ENCODE measurements around the gene AXIN2. TPM values are rescaled to one million over a fixed set of nuclear protein-coding genes. Genes with fewer than 3 reads are reported as not detected.

AXIN2 gene
- total and polyA plus RNA-seq, 2 donors: 9.8 to 27.1 TPM

DNA sequence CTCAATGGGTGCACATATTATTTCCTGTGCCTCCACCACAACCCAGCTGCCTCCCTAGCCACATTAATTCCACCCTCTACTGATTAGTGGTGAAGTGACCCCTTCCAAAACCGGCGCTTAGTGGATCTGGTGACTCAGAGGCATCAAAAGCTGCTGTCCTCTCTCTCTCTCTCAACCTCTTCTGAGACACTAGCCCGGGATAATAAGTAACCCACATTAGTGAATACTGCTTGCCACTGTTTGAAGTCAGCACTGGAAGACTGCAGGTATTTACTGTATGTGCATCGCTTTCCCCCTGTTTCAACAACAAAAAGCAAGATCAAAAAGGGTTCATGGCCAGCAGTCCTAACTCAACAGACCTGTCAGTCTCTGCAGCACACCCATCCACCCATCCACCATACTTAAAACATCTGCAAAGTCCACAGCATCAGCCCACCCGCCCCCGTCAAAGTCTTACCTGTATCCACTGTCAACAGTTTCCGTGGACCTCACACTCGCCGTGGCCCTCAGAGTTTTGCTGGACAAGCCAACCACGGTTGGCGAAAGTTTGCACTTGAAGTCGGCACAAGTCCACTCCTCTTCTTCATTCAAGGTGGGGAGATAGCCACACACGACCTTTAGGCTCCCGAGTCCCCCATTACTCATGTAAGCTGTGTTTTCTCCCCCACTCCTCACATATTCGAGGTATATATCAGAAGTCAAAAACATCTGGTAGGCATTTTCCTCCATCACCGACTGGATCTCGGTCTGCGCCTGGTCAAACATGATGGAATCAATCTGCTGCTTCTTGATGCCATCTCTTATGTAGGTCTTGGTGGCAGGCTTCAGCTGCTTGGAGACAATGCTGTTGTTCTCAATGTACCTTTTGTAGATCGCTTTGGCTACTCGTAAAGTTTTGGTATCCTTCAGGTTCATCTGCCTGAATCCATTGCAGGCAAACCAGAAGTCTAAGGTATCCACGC, 3.8 kb downstream of the AXIN2 start:
- peaks cover 0 to 13% of the 10 kb centered on the region in 2 donors for H3K27me3 ChIP-seq (ENCODE audit: control insufficient read depth in 2 of 2, insufficient read depth in 1 of 2, low read length in 1 of 2)
- H3K27ac ChIP-seq (ENCODE audit: low read depth in 1 of 2, low read length in 1 of 2): peak overlapping the region; percentile 15 to 77
- no peaks in the 10 kb centered on the region for H3K9me3 ChIP-seq (ENCODE audit: control insufficient read depth in 2 of 2, insufficient read depth in 1 of 2, low read length in 1 of 2)
- peak in 1 of 9 donors; percentile 52 for DNase-seq (ENCODE audit: low read depth in 6 of 9, low spot score in 9 of 9)
- H3K36me3 ChIP-seq (ENCODE audit: control insufficient read depth in 2 of 2, insufficient read depth in 2 of 2, low read length in 1 of 2): peaks cover 13 to 37% of the 10 kb centered on the region in 2 donors
- peak overlapping the region in 1 of 2 donors; percentile 77 for H3K4me3 ChIP-seq (ENCODE audit: low read length in 2 of 2)
- peaks cover 6 to 15% of the 10 kb centered on the region in 2 donors for H3K4me1 ChIP-seq (ENCODE audit: control insufficient read depth in 2 of 2, insufficient read depth in 2 of 2, low read length in 2 of 2)
- 80% methylated on average over 21 of the region's 21 CpGs for WGBS

DNA sequence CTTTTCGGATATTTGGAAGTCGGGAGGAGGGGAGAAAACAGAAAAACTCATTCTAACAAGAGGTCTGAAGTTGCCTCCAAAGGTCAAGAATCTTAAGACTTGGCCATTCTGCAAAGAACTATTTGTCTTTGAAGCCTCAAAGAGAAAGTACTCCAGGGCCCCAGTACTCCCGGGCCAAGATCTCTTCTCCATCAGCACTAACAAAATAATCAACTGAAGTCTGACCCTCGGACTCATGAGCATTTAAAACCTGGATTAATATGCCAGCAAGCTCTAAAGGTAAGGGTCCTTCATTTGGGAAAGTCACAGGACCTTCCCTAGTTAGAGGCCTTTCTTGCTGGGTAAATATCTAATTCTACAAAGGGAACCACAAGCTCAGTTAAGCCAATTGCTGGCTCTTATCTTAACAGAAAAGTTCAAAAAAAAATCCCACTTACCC, 4.5 kb downstream of the AXIN2 start:
- Histone ChIP-seq H3K9me3 (ENCODE audit: control insufficient read depth in 2 of 2, insufficient read depth in 1 of 2, low read length in 1 of 2) (no peaks in the 10 kb centered on the region), H3K4me1 (ENCODE audit: control insufficient read depth in 2 of 2, insufficient read depth in 2 of 2, low read length in 2 of 2) (peaks cover 10 to 18% of the 10 kb centered on the region in 2 donors), H3K27ac (ENCODE audit: low read depth in 1 of 2, low read length in 1 of 2) (peak overlapping the region in 1 of 2 donors; percentile 77), H3K4me3 (ENCODE audit: low read length in 2 of 2) (peak overlapping the region in 1 of 2 donors; percentile 77), H3K36me3 (ENCODE audit: control insufficient read depth in 2 of 2, insufficient read depth in 2 of 2, low read length in 1 of 2) (peaks cover 18 to 41% of the 10 kb centered on the region in 2 donors), H3K27me3 (ENCODE audit: control insufficient read depth in 2 of 2, insufficient read depth in 1 of 2, low read length in 1 of 2) (peaks cover 0 to 12% of the 10 kb centered on the region in 2 donors)
- peak in 1 of 9 donors; percentile 48 for DNase-seq (ENCODE audit: low read depth in 6 of 9, low spot score in 9 of 9)
- WGBS: 32% methylated on average over 4 of the region's 4 CpGs

DNA sequence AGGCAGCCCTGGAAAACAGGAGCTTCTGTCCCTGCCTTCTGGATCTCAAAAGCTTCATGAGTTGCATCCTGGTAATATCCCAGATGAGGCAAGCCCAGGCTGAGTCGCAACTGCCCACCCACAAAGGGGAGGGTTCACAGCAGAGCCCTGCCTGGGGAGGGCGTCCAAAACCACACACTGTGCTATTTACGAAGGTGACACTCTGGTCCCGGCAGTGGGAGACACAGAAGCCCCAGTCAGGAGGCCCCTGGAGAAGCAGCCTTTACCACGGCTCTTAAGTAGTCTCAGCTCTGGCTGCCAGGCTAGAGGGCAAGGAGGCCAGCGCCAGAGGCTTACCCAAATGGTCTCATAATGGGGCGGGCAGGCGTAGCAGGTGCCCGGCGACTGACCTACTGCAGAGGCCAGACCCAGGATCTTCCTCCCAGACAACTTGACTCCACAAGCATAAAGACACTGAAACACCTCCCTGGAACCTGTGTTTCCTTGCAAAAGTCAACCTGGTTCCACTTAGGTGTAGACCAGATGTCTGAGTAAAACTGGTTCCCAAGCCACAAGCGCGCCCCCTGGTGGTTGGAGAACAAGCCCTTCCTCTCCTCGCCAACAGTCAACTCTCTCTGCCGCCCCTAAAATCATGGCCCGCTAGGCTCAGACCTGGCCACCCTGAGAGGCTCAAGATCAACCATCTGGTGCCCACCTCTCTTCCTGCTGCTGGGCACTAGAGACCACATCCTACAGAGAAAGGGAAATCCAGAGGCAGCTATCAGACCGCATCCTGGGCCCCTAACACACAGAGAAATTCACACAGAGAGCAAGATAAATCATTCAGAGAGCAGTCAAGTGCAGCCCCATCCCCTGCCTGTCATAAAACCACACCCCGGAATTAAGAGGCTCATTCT, 5.2 kb downstream of the AXIN2 start:
- Histone ChIP-seq H3K4me1 (ENCODE audit: control insufficient read depth in 2 of 2, insufficient read depth in 2 of 2, low read length in 2 of 2) (peaks cover 13 to 20% of the 10 kb centered on the region in 2 donors), H3K9me3 (ENCODE audit: control insufficient read depth in 2 of 2, insufficient read depth in 1 of 2, low read length in 1 of 2) (no peaks in the 10 kb centered on the region), H3K27me3 (ENCODE audit: control insufficient read depth in 2 of 2, insufficient read depth in 1 of 2, low read length in 1 of 2) (peaks cover 0 to 11% of the 10 kb centered on the region in 2 donors), H3K27ac (ENCODE audit: low read depth in 1 of 2, low read length in 1 of 2) (peak overlapping the region; percentile 44 to 77), H3K4me3 (ENCODE audit: low read length in 2 of 2) (peak overlapping the region in 1 of 2 donors; percentile 77), H3K36me3 (ENCODE audit: control insufficient read depth in 2 of 2, insufficient read depth in 2 of 2, low read length in 1 of 2) (peaks cover 22 to 48% of the 10 kb centered on the region in 2 donors)
- 51% methylated on average over 17 of the region's 17 CpGs for WGBS
- DNase-seq (ENCODE audit: low read depth in 6 of 9, low spot score in 9 of 9): peak in 8 of 9 donors; percentile 74 to 96 (median 90)

DNA sequence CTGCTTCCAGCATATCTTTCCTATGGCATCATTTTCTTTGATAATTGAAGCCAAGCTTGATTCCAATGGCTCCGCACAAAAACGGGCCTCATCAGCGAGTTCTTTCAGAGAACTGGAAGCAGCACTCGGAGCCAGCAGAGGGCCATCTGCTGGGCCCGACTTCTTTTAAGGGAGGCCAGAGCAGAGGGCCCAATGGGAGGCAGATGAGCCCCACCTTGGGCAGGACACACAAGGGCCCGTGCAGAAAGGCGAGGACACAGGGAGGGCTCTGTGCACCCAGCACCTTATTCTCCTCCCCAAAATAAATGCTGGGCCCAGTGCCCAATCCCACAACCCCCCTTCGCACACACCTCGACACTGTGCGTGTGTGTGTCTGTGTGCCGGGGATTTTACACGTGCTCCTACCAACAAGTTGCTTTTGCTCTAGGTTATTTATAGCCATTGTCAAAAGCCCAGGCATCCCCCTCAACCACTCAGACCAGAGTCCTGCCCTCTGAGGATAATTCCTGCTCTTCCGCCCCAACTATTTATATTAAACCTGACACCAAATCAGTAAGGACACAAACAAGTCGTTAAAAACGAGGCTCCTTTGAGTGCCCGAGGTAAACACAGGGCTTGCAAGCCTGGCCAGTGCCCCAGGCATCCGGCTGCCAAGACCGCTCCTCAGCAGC, 6.8 kb downstream of the AXIN2 start:
- Histone ChIP-seq H3K4me3 (ENCODE audit: low read length in 2 of 2) (peak overlapping the region; percentile 24 to 26), H3K27me3 (ENCODE audit: control insufficient read depth in 2 of 2, insufficient read depth in 1 of 2, low read length in 1 of 2) (peaks cover 0 to 9% of the 10 kb centered on the region in 2 donors), H3K4me1 (ENCODE audit: control insufficient read depth in 2 of 2, insufficient read depth in 2 of 2, low read length in 2 of 2) (peaks cover 26 to 29% of the 10 kb centered on the region in 2 donors), H3K9me3 (ENCODE audit: control insufficient read depth in 2 of 2, insufficient read depth in 1 of 2, low read length in 1 of 2) (no peaks in the 10 kb centered on the region), H3K27ac (ENCODE audit: low read depth in 1 of 2, low read length in 1 of 2) (peak overlapping the region in 1 of 2 donors; percentile 70), H3K36me3 (ENCODE audit: control insufficient read depth in 2 of 2, insufficient read depth in 2 of 2, low read length in 1 of 2) (peaks cover 38 to 64% of the 10 kb centered on the region in 2 donors)
- WGBS: 82% methylated on average over 18 of the region's 18 CpGs
- DNase-seq (ENCODE audit: low read depth in 6 of 9, low spot score in 9 of 9): no peak

DNA sequence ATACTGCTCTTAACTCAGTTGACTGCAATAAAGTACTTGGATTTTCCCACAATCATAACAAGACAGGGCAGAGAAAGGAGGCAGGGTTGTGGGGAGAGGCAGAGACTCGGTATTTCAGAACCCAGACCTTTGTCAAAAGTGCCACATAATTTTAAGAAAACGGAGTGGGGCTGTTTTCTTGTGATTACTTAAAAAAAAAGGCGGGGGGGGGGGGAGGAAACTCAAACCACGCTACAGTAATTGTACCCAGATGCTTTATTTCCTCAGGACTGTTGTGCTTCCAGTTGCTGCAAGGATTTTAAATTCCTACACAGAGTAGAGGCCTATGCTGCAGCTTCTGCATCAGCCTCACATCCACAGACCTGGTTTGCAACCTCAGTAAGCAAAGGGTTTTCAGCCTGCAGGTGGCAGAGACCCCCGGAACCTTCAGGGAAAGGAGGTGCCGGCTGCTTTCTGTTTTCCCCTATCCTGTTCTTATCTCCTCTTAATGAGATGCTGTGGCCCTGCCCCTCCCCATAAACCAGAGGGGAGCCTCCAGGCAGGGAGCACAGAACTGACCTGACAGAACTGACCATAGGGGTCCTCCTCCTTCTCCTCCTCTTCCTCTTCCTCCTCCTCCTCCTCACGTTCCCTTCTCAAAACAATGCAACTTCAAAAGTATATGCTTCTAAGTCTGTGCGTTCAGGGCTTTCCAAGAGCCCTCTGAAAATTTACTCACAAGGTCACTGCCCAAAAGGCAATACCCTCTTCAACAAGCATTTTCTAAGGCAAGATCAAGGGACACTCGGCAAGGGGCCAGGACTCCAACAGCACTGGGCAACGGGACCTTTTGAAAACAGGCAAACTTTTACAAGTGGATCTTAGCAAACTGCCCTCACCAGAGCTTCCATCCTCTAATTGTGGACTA, 7.5 kb downstream of the AXIN2 start:
- Histone ChIP-seq H3K27me3 (ENCODE audit: control insufficient read depth in 2 of 2, insufficient read depth in 1 of 2, low read length in 1 of 2) (peaks cover 0 to 4% of the 10 kb centered on the region in 2 donors), H3K4me3 (ENCODE audit: low read length in 2 of 2) (peak overlapping the region; percentile 24 to 26), H3K9me3 (ENCODE audit: control insufficient read depth in 2 of 2, insufficient read depth in 1 of 2, low read length in 1 of 2) (no peaks in the 10 kb centered on the region), H3K4me1 (ENCODE audit: control insufficient read depth in 2 of 2, insufficient read depth in 2 of 2, low read length in 2 of 2) (peaks cover 26 to 36% of the 10 kb centered on the region in 2 donors), H3K36me3 (ENCODE audit: control insufficient read depth in 2 of 2, insufficient read depth in 2 of 2, low read length in 1 of 2) (peaks cover 46 to 72% of the 10 kb centered on the region in 2 donors), H3K27ac (ENCODE audit: low read depth in 1 of 2, low read length in 1 of 2) (peak overlapping the region in 1 of 2 donors; percentile 70)
- peak in 2 of 9 donors; percentile 44 to 72 for DNase-seq (ENCODE audit: low read depth in 6 of 9, low spot score in 9 of 9)
- 73% methylated on average over 10 of the region's 10 CpGs for WGBS

DNA sequence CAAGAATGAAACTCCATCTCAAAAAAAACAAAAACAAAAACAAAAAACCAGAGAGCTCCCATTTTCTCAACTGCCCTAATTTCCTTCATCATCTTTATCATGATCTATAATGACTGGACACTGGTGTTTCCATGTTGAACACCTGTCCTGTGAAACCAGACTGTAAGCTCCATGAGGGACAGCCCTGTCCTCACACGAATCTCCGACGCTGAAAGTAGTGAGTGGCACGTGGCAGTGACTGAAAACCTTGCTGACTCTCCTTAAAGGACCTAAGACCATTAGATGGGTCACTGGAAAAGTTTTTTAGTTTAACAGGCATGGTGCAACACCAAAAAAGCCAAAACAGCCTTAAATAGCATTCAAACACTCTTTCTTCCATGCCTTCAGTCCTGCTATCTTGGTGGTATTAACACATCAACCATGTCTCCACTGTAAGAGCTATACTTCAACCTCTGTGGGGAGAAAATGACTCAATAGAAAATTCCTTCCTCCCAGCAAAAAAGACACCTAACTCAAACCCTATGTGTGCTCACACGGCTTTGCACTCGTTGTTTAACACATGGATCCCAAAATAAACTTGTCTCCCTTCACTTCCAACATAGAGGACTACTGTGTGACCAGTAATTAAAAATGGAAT, 8.3 kb downstream of the AXIN2 start:
- WGBS: 95% methylated on average over 6 of the region's 6 CpGs
- Histone ChIP-seq H3K27ac (ENCODE audit: low read depth in 1 of 2, low read length in 1 of 2) (peak overlapping the region in 1 of 2 donors; percentile 70), H3K36me3 (ENCODE audit: control insufficient read depth in 2 of 2, insufficient read depth in 2 of 2, low read length in 1 of 2) (peaks cover 52 to 76% of the 10 kb centered on the region in 2 donors), H3K9me3 (ENCODE audit: control insufficient read depth in 2 of 2, insufficient read depth in 1 of 2, low read length in 1 of 2) (no peaks in the 10 kb centered on the region), H3K4me3 (ENCODE audit: low read length in 2 of 2) (no peak overlapping the region), H3K27me3 (ENCODE audit: control insufficient read depth in 2 of 2, insufficient read depth in 1 of 2, low read length in 1 of 2) (peaks cover 0 to under 1% of the 10 kb centered on the region in 2 donors), H3K4me1 (ENCODE audit: control insufficient read depth in 2 of 2, insufficient read depth in 2 of 2, low read length in 2 of 2) (peaks cover 29 to 41% of the 10 kb centered on the region in 2 donors)
- no peak for DNase-seq (ENCODE audit: low read depth in 6 of 9, low spot score in 9 of 9)

DNA sequence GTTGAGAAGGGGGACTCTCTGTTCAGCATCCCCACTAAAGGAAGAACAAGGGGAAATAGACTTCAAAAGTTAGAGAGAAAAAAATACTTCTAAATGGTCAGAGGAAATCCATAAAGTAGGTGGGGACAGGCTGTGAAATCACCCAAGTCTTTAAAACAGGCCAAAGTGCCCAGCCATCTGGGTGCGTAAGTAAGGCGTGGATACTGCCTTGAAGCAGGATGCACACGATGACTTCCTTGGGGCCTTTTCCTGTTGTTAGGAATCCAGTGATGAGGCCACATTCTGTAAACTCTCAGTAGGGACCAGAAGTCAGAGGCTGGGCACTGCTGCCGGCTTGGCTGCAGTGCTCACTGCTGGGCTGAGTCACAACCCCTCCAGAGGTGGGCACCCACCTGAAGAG, 9.2 kb downstream of the AXIN2 start:
- WGBS: 93% methylated on average over 4 of the region's 4 CpGs
- H3K27ac ChIP-seq (ENCODE audit: low read depth in 1 of 2, low read length in 1 of 2): no peak overlapping the region
- peaks cover 50 to 75% of the 10 kb centered on the region in 2 donors for H3K36me3 ChIP-seq (ENCODE audit: control insufficient read depth in 2 of 2, insufficient read depth in 2 of 2, low read length in 1 of 2)
- H3K4me1 ChIP-seq (ENCODE audit: control insufficient read depth in 2 of 2, insufficient read depth in 2 of 2, low read length in 2 of 2): peaks cover 27 to 47% of the 10 kb centered on the region in 2 donors
- DNase-seq (ENCODE audit: low read depth in 6 of 9, low spot score in 9 of 9): no peak
- no peaks in the 10 kb centered on the region for H3K9me3 ChIP-seq (ENCODE audit: control insufficient read depth in 2 of 2, insufficient read depth in 1 of 2, low read length in 1 of 2)
- no peaks in the 10 kb centered on the region for H3K27me3 ChIP-seq (ENCODE audit: control insufficient read depth in 2 of 2, insufficient read depth in 1 of 2, low read length in 1 of 2)
- no peak overlapping the region for H3K4me3 ChIP-seq (ENCODE audit: low read length in 2 of 2)

All from thymus (tissue), 11 donors.